Endothelial cell of umbilical vein (primary cell): ENCODE measurements around the gene DUOXA1. TPM values are rescaled to one million over a fixed set of nuclear protein-coding genes. Genes with fewer than 3 reads are reported as not detected.
"Not testable (repeated sequence)": the region's sequence is repeated elsewhere in the genome, so short reads cannot be mapped to it uniquely, and the experiment has no call there.

Experiments
- BruUV-seq: library from RNA; stranded (reverse); fragments of 400-500 nt; replicated peaks from 2 replicates; lab custom pipeline; 2021; lab: Mats Ljungman, UMichigan
- CTCF ChIA-PET: fragments of 300-600, 350-600 bp; sonication (Branson Sonifier 250); formaldehyde crosslinking; loops from one replicate; lab custom pipeline; 2021; ENCODE audit warnings: antibody characterized with exemption, inconsistent platforms; lab: Charles Lee
- POLR2A ChIA-PET: fragments of 300-600, 350-600 bp; sonication (Branson Sonifier 250); formaldehyde crosslinking; loops from one replicate; lab custom pipeline; 2021; ENCODE audit warnings: antibody characterized with exemption, inconsistent platforms; lab: Charles Lee
- DNase-seq: peaks from one replicate; pipeline ENCODE4 v3.0.0-alpha.2; 2011; ENCODE audit warnings: low read depth, low spot score
- FAIRE-seq: peaks from 2 replicates; lab custom pipeline; 2011; peaks lifted over from hg19 to GRCh38; lab: Jason Lieb, UNC
- H2AFZ ChIP-seq: 2 replicates; pipeline ENCODE4 v1.6.0; 2012; ENCODE audit warnings: low read depth, low read length, control low read depth, inconsistent platforms
- H3K27ac ChIP-seq: 2 replicates; pipeline ENCODE4 v1.5.1; 2011; ENCODE audit warnings: low read depth, mild to moderate bottlenecking, control low read depth, low read length, moderate library complexity; ENCODE audit not compliant: insufficient read depth
- H3K27me3 ChIP-seq, 2 experiments: 2 replicates each; pipeline versions ENCODE4 v1.6.0 to v1.6.1; 2011; ENCODE audit warnings: low read length in 2 of 2, mixed read lengths in 1 of 2; ENCODE audit not compliant: control insufficient read depth in 2 of 2, insufficient read depth in 2 of 2
- H3K36me3 ChIP-seq, 2 experiments: 2 replicates in 1 of 2; 3 replicates in 1 of 2; pipeline ENCODE4 v1.5.1; 2011; ENCODE audit warnings: low read length in 2 of 2, mild to moderate bottlenecking in 1 of 2, moderate library complexity in 1 of 2; ENCODE audit not compliant: control insufficient read depth in 2 of 2, insufficient read depth in 2 of 2; ENCODE audit errors: extremely low read depth in 1 of 2
- H3K4me1 ChIP-seq: 3 replicates; pipeline ENCODE4 v1.5.1; 2011; ENCODE audit warnings: mild to moderate bottlenecking, low read length; ENCODE audit not compliant: control insufficient read depth, insufficient read depth; ENCODE audit errors: extremely low read depth
- H3K4me2 ChIP-seq: 2 replicates; pipeline ENCODE4 v1.6.1; 2011; ENCODE audit warnings: low read length, control low read depth, mixed read lengths; ENCODE audit not compliant: insufficient read depth
- H3K4me3 ChIP-seq, 3 experiments: fragments of 200-600 bp in 1 of 3; sonication (generic), shearing (Covaris generic) in 1 of 3; replicated peaks in 1 of 3; 2 replicates each; pipeline ENCODE4 v1.5.1; 2011 to 2016; ENCODE audit warnings: control low read depth in 3 of 3, low read length in 3 of 3, mild to moderate bottlenecking in 2 of 3, inconsistent platforms in 1 of 3, low read depth in 1 of 3, moderate library complexity in 1 of 3; ENCODE audit not compliant: insufficient read depth in 1 of 3
- H3K79me2 ChIP-seq: 2 replicates; pipeline ENCODE4 v1.6.0; 2012; ENCODE audit warnings: low read length, inconsistent platforms; ENCODE audit not compliant: control insufficient read depth, insufficient read depth
- H3K9ac ChIP-seq: replicated peaks from 2 replicates; pipeline ENCODE3; 2011; ENCODE audit warnings: low read length, control low read depth; ENCODE audit not compliant: insufficient read depth; ENCODE audit errors: extremely low read depth
- H3K9me1 ChIP-seq: replicated peaks from 3 replicates; pipeline ENCODE4 v1.6.0; 2011; ENCODE audit warnings: mild to moderate bottlenecking, low read length; ENCODE audit not compliant: control insufficient read depth, insufficient read depth; ENCODE audit errors: extremely low read depth
- H3K9me3 ChIP-seq: replicated peaks from 2 replicates; pipeline ENCODE4 v1.5.1; 2012; ENCODE audit warnings: low read length, inconsistent platforms; ENCODE audit not compliant: control insufficient read depth, insufficient read depth
- H4K20me1 ChIP-seq: replicated peaks from 2 replicates; pipeline ENCODE3; 2011; ENCODE audit warnings: mild to moderate bottlenecking, low read length; ENCODE audit not compliant: control insufficient read depth, insufficient read depth; ENCODE audit errors: extremely low read depth
- dilution Hi-C: fragments of 300-500 bp; cut with MboI; formaldehyde crosslinking; loops from one replicate; pipeline ENCODE4 v1.15.0; 2019; ENCODE audit warnings: low sequenced_read_pairs; ENCODE audit not compliant: extremely low pct_ligation_motif_present
- intact Hi-C: fragments of 100-400 bp; cut with micrococcal nuclease; formaldehyde crosslinking; loops from one replicate; pipeline ENCODE4 v1.10.0; 2022
- polyA plus RNA-seq, 4 experiments: library from polyadenylated mRNA; depleted of rRNA in 3 of 4; stranded (reverse) in 3 of 4; unstranded in 1 of 4; fragments of >200 nt; gene quantifications; 2 replicates each; pipeline versions ENCODE4 v1.2.1 to v1.2.3, GENCODE V29; 2011 to 2012; ENCODE audit warnings: missing spikeins in 1 of 4
- total RNA-seq: library from RNA; stranded (reverse); gene quantifications from 2 replicates; pipeline ENCODE4 v1.2.3, GENCODE V29; 2021

Gene DUOXA1
- total and polyA plus RNA-seq, 2 donors (not counting 3 experiments of a cell fraction or from before 2014, with no cell fraction given): 0.07 TPM; not detected in 1

- FAIRE-seq, H3K36me3 ChIP-seq, H3K79me2 ChIP-seq, H4K20me1 ChIP-seq, H3K9ac ChIP-seq, H3K4me2 ChIP-seq, dilution Hi-C loops, H3K9me3 ChIP-seq, H3K9me1 ChIP-seq, POLR2A ChIA-PET, H3K27ac ChIP-seq, H3K27me3 ChIP-seq, BruUV-seq, H3K4me1 ChIP-seq, H3K4me3 ChIP-seq, intact Hi-C loops, H2AFZ ChIP-seq, CTCF ChIA-PET: not testable (repeated sequence)
- peak; percentile 36 for DNase-seq
Observed at GRCh38 chr15:45077391-45077790, 52.3 kb downstream of the DUOXA1 start.

- CTCF ChIA-PET, H3K27ac ChIP-seq, H3K9me3 ChIP-seq, H3K4me3 ChIP-seq, POLR2A ChIA-PET, H3K79me2 ChIP-seq, BruUV-seq, H3K9me1 ChIP-seq, H4K20me1 ChIP-seq, H3K4me2 ChIP-seq, H2AFZ ChIP-seq, H3K9ac ChIP-seq, H3K27me3 ChIP-seq, FAIRE-seq, DNase-seq, dilution Hi-C loops, intact Hi-C loops, H3K4me1 ChIP-seq, H3K36me3 ChIP-seq: not testable (repeated sequence)
Observed at GRCh38 chr15:45075440-45076320, 54.0 kb downstream of the DUOXA1 start.

- dilution Hi-C loops, intact Hi-C loops, POLR2A ChIA-PET, H3K4me3 ChIP-seq, CTCF ChIA-PET, H3K27me3 ChIP-seq, H3K9me1 ChIP-seq, BruUV-seq, H2AFZ ChIP-seq, H3K36me3 ChIP-seq, H3K27ac ChIP-seq, H3K4me2 ChIP-seq, H3K9ac ChIP-seq, H4K20me1 ChIP-seq, H3K79me2 ChIP-seq, DNase-seq, H3K9me3 ChIP-seq: not testable (repeated sequence)
- peaks cover 12% of the 10 kb centered on the region for H3K4me1 ChIP-seq
- peak; percentile 71 for FAIRE-seq
Observed at GRCh38 chr15:45073602-45074001, 56.1 kb downstream of the DUOXA1 start.

- H3K9me1 ChIP-seq, FAIRE-seq, H3K4me3 ChIP-seq, intact Hi-C loops, H3K4me1 ChIP-seq, H4K20me1 ChIP-seq, H3K9ac ChIP-seq, CTCF ChIA-PET, DNase-seq, H3K79me2 ChIP-seq, BruUV-seq, H3K27me3 ChIP-seq, H3K9me3 ChIP-seq, POLR2A ChIA-PET, H3K4me2 ChIP-seq, H3K36me3 ChIP-seq, H2AFZ ChIP-seq, dilution Hi-C loops: not testable (repeated sequence)
- peak overlapping the region; percentile 20 for H3K27ac ChIP-seq
Observed at GRCh38 chr15:45069942-45070360, 59.7 kb downstream of the DUOXA1 start.
